ENCODE results near the gene FRAS1. TPM values are rescaled to one million over a fixed set of nuclear protein-coding genes. Genes with fewer than 3 reads are reported as not detected.
A peak's percentile ranks its signal among the peaks of the same experiment; 100 is the strongest.
"Not testable (repeated sequence)": the region's sequence is repeated elsewhere in the genome, so short reads cannot be mapped to it uniquely, and the experiment has no call there.

The FRAS1 gene
- total RNA-seq = 1 to 10 TPM in 1 of 6 experiments, under 1 TPM in 5; 0.12 to 1.5 (median 0.45) TPM
- long read RNA-seq = 0 reads

- intact Hi-C loops (cut with DNase I) = no loop called here
- 1% methylated on average over 12 of the region's 39 CpGs for WGBS (ENCODE audit: insufficient coverage, low coverage, low lambda C conversion rate, missing lambda C conversion rate)
- Histone ChIP-seq H3K36me3 (no peaks in the 10 kb centered on the region), H3K9me3 (no peaks in the 10 kb centered on the region), H3K27ac (peak within 1 kb of the TSS in 2 of 3 donors; percentile 8 to 13), H3K4me3 (peak within 1 kb of the TSS; percentile 37 to 48 (median 39)), H3K27me3 (peaks cover 0 to 8% of the 10 kb centered on the region in 2 donors), H3K4me1 (peaks cover 0 to 22% (median 6%) of the 10 kb centered on the region in 4 donors)
- DNase-seq = peak in 2 of 3 donors; percentile 24 to 57
- no peak for TF ChIP-seq POLR2A (IDR thresholded peaks at IDR 0.05)
- TF ChIP-seq CTCF (IDR thresholded peaks at IDR 0.05) = no peak
- ATAC-seq = peak; percentile 25 to 50 (median 38)
These were observed at the start of gene FRAS1 for GRCh38 chr4:78057135-78057599. FRAS1 (plus strand) TSS chr4:78057323; CDS start chr4:78058010, 687 bp downstream.

- intact Hi-C loops (cut with DNase I); H3K4me3 ChIP-seq; H3K4me1 ChIP-seq; H3K9me3 ChIP-seq; ATAC-seq; H3K36me3 ChIP-seq; H3K27me3 ChIP-seq; H3K27ac ChIP-seq; DNase-seq: not testable (repeated sequence)
- 72% methylated on average over 5 of the region's 5 CpGs for WGBS (ENCODE audit: insufficient coverage, low coverage, low lambda C conversion rate, missing lambda C conversion rate)
These were observed 46.1 kb upstream of the FRAS1 start for GRCh38 chr4:78011003-78011402.

GRCh38 chr4:78014889-78015886 is 41.9 kb upstream of the FRAS1 start:
- 35% methylated on average over 10 of the region's 10 CpGs for WGBS (ENCODE audit: insufficient coverage, low coverage, low lambda C conversion rate, missing lambda C conversion rate)
- no peaks in the 10 kb centered on the region for H3K9me3 ChIP-seq

GRCh38 chr4:78018271-78019049 is 38.7 kb upstream of the FRAS1 start:
- TF ChIP-seq CTCF (IDR thresholded peaks at IDR 0.05) (no peak), POLR2A (IDR thresholded peaks at IDR 0.05) (no peak)
- H3K27ac ChIP-seq = no peak overlapping the region

More at GRCh38 chr4:78014889-78015886, 41.9 kb upstream of the FRAS1 start:
- no peak for DNase-seq
- Histone ChIP-seq H3K27me3 (no peaks in the 10 kb centered on the region), H3K4me1 (no peaks in the 10 kb centered on the region), H3K27ac (no peak overlapping the region), H3K4me3 (no peak overlapping the region), H3K36me3 (no peaks in the 10 kb centered on the region)
- intact Hi-C loops (cut with DNase I) = no loop called here
- peak in 3 of 4 donors; percentile 33 to 50 (median 43) for ATAC-seq
- TF ChIP-seq POLR2A (IDR thresholded peaks at IDR 0.05) (no peak), CTCF (IDR thresholded peaks at IDR 0.05) (no peak)

More at GRCh38 chr4:78018271-78019049, 38.7 kb upstream of the FRAS1 start:
- no peaks in the 10 kb centered on the region for H3K36me3 ChIP-seq
- intact Hi-C loops (cut with DNase I) = no loop called here
- ATAC-seq = no peak
- H3K9me3 ChIP-seq = no peaks in the 10 kb centered on the region
- no peak for DNase-seq
- 82% methylated on average over 3 of the region's 3 CpGs for WGBS (ENCODE audit: insufficient coverage, low coverage, low lambda C conversion rate, missing lambda C conversion rate)
- no peak overlapping the region for H3K4me3 ChIP-seq
- no peaks in the 10 kb centered on the region for H3K27me3 ChIP-seq
- no peaks in the 10 kb centered on the region for H3K4me1 ChIP-seq

Data from right lobe of liver (tissue), 6 donors.